22Rv1 (cell line): Measurements from ENCODE around the gene CCL27.

Experiments used
- ZFX ChIP-seq: fragments of 450-650 bp; IDR thresholded peaks from 2 replicates; pipeline ENCODE4 v1.6.1; 2017; ENCODE audit warnings: antibody characterized with exemption, borderline replicate concordance
- TF ChIP-seq, protein P1 (sequence below): fragments of 450-650 bp; IDR thresholded peaks from 2 replicates; pipeline ENCODE4 v1.5.1; 2017; ENCODE audit warnings: mild to moderate bottlenecking

DNA sequence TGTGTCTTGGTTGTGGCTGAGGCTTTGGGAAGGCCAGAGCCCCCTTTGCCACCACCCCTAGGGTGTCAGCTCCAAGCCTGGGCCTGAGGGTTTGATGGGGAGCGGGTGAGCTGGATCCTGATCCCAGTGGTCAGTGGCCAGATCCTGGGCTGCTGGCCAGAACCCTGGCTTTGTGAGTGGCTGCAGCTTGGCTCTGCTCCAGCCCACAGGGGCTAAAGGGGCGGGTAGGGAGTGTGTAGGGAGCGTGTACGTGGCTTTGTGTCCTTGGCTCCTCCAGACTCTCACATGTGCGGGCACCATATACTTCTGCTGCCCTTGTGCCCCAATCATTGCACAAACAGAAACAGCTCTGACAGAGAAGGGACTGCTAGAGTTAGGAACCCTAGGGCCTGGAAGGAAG is 11.6 kb downstream of the CCL27 start:
- TF ChIP-seq, protein P1, sequence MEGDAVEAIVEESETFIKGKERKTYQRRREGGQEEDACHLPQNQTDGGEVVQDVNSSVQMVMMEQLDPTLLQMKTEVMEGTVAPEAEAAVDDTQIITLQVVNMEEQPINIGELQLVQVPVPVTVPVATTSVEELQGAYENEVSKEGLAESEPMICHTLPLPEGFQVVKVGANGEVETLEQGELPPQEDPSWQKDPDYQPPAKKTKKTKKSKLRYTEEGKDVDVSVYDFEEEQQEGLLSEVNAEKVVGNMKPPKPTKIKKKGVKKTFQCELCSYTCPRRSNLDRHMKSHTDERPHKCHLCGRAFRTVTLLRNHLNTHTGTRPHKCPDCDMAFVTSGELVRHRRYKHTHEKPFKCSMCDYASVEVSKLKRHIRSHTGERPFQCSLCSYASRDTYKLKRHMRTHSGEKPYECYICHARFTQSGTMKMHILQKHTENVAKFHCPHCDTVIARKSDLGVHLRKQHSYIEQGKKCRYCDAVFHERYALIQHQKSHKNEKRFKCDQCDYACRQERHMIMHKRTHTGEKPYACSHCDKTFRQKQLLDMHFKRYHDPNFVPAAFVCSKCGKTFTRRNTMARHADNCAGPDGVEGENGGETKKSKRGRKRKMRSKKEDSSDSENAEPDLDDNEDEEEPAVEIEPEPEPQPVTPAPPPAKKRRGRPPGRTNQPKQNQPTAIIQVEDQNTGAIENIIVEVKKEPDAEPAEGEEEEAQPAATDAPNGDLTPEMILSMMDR: no peak
- TF ChIP-seq ZFX: no peak
